HepG2 (cell line): ENCODE measurements around the gene AGFG1. TPM values are rescaled to one million over a fixed set of nuclear protein-coding genes. Genes with fewer than 3 reads are reported as not detected.
A peak's percentile ranks its signal among the peaks of the same experiment; 100 is the strongest.

Experiments
- CEBPG ChIP-seq: IDR thresholded peaks from 2 replicates; pipeline ENCODE4 v1.6.1; 2016
- CHCHD3 ChIP-seq: sonication (generic); formaldehyde crosslinking; IDR thresholded peaks from 2 replicates; pipeline ENCODE4 v1.8.0; 2022; ENCODE audit warnings: mild to moderate bottlenecking, missing genetic modification reagents, moderate library complexity
- CHD2 ChIP-seq: IDR thresholded peaks from 2 replicates; pipeline ENCODE4 v1.6.1; 2011; ENCODE audit warnings: low read depth, low read length, improper control_type of control experiment
- FOXA3 ChIP-seq: IDR thresholded peaks from 2 replicates; pipeline ENCODE4 v1.6.1; 2016; ENCODE audit warnings: missing genetic modification reagents, missing compliant biosample characterization
- MXI1 ChIP-seq: IDR thresholded peaks from 3 replicates; pipeline ENCODE4 v1.6.1; 2012; ENCODE audit warnings: low read depth, low read length, inconsistent platforms, borderline replicate concordance
- MZF1 ChIP-seq: sonication (generic); formaldehyde crosslinking; IDR thresholded peaks from 2 replicates; pipeline ENCODE4 v1.8.1; 2023; ENCODE audit warnings: mild to moderate bottlenecking, missing genetic modification reagents, borderline replicate concordance
- SOX13 ChIP-seq, 3 experiments: fragments of 450-650 bp in 1 of 3; sonication (generic) in 1 of 3; formaldehyde crosslinking in 1 of 3; IDR thresholded peaks in 2 of 3; conservative IDR thresholded peaks in 1 of 3; 2 replicates each; pipeline versions ENCODE4 v1.5.0 to v1.6.1; 2016 to 2020; ENCODE audit warnings: antibody characterized with exemption in 1 of 3, mild to moderate bottlenecking in 1 of 3, missing compliant biosample characterization in 1 of 3, missing genetic modification reagents in 1 of 3, moderate library complexity in 1 of 3
- STAG1 ChIP-seq: sonication (generic); formaldehyde crosslinking; IDR thresholded peaks from 2 replicates; pipeline ENCODE4 v1.4.0; 2020; ENCODE audit warnings: missing genetic modification reagents
- ZBTB20 ChIP-seq: sonication (generic); formaldehyde crosslinking; IDR thresholded peaks from 2 replicates; pipeline ENCODE4 v1.8.1; 2023; ENCODE audit warnings: missing genetic modification reagents, low read depth, mild to moderate bottlenecking, borderline replicate concordance
- ZNF124 ChIP-seq: sonication (generic); formaldehyde crosslinking; IDR thresholded peaks from 2 replicates; pipeline ENCODE4 v1.4.0; 2020; ENCODE audit warnings: missing genetic modification reagents
- ZNF317 ChIP-seq: sonication (generic); formaldehyde crosslinking; IDR thresholded peaks from 2 replicates; pipeline ENCODE4 v1.5.0; 2020; ENCODE audit warnings: mild to moderate bottlenecking, missing genetic modification reagents
- ZNF460 ChIP-seq: sonication (generic); formaldehyde crosslinking; IDR thresholded peaks from 2 replicates; pipeline ENCODE4 v1.5.1; 2020; ENCODE audit warnings: missing genetic modification reagents, mild to moderate bottlenecking, borderline replicate concordance
- ZNF768 ChIP-seq: sonication (generic); formaldehyde crosslinking; IDR thresholded peaks from 2 replicates; pipeline ENCODE4 v1.4.0; 2020; ENCODE audit warnings: missing genetic modification reagents
- ZSCAN25 ChIP-seq: sonication (generic); formaldehyde crosslinking; IDR thresholded peaks from 2 replicates; pipeline ENCODE4 v1.8.0; 2022; ENCODE audit warnings: mild to moderate bottlenecking, missing genetic modification reagents
- polyA plus RNA-seq, 8 experiments: library from polyadenylated mRNA; depleted of rRNA in 3 of 8; stranded (reverse) in 7 of 8; unstranded in 1 of 8; fragments of >200 nt; fragmentation: Illumina TruSeq in 4 of 8; extraction: Trizol in 4 of 8; gene quantifications; 2 replicates each; pipeline versions ENCODE4 v1.2.1 to v1.2.3, GENCODE V29; 2011 to 2016; ENCODE audit warnings: low read depth in 4 of 8, missing spikeins in 1 of 8, mixed read lengths in 1 of 8; ENCODE audit not compliant: insufficient read depth in 1 of 8
- total RNA-seq, 5 experiments: library from RNA; depleted of rRNA; stranded (reverse); fragments of >200 nt; fragmentation: Illumina TruSeq; extraction: Trizol; gene quantifications; 2 replicates each; pipeline ENCODE4 v1.2.3, GENCODE V29; 2016; ENCODE audit warnings: low read depth in 1 of 5
- TF ChIP-seq, protein P1 (sequence below): fragments of 450-650 bp; IDR thresholded peaks from 2 replicates; pipeline ENCODE4 v1.6.1; 2017; ENCODE audit warnings: mild to moderate bottlenecking
- TF ChIP-seq, protein P2 (sequence below): sonication (generic); formaldehyde crosslinking; IDR thresholded peaks from 2 replicates; pipeline ENCODE4 v1.5.0; 2020; ENCODE audit warnings: mild to moderate bottlenecking, missing genetic modification reagents
- TF ChIP-seq, protein P3 (sequence below): sonication (generic); formaldehyde crosslinking; IDR thresholded peaks from 2 replicates; pipeline ENCODE4 v1.5.0; 2020; ENCODE audit warnings: mild to moderate bottlenecking, missing genetic modification reagents, borderline replicate concordance

Gene AGFG1
- total and polyA plus RNA-seq, 2 of the 13 experiments (the other 11 are each of a cell fraction or from before 2014, with no cell fraction given): 145 to 168 TPM

GRCh38 chr2:227471924-227472264, at the start of gene AGFG1 (continued):
- TF ChIP-seq ZSCAN25 (CRISPR knock-in tag): 0 out of 2 replicates have a peak, but pooled peaks have one; percentile 29
- TF ChIP-seq CHCHD3: no peak
- TF ChIP-seq ZNF460 (CRISPR knock-in tag): no peak
- TF ChIP-seq MXI1: peak; percentile 42; the same call in 1 of the 3 replicates
- TF ChIP-seq FOXA3 (CRISPR knock-in tag): 0 out of 2 replicates have a peak, but pooled peaks have one; percentile 22
- TF ChIP-seq, protein P1, sequence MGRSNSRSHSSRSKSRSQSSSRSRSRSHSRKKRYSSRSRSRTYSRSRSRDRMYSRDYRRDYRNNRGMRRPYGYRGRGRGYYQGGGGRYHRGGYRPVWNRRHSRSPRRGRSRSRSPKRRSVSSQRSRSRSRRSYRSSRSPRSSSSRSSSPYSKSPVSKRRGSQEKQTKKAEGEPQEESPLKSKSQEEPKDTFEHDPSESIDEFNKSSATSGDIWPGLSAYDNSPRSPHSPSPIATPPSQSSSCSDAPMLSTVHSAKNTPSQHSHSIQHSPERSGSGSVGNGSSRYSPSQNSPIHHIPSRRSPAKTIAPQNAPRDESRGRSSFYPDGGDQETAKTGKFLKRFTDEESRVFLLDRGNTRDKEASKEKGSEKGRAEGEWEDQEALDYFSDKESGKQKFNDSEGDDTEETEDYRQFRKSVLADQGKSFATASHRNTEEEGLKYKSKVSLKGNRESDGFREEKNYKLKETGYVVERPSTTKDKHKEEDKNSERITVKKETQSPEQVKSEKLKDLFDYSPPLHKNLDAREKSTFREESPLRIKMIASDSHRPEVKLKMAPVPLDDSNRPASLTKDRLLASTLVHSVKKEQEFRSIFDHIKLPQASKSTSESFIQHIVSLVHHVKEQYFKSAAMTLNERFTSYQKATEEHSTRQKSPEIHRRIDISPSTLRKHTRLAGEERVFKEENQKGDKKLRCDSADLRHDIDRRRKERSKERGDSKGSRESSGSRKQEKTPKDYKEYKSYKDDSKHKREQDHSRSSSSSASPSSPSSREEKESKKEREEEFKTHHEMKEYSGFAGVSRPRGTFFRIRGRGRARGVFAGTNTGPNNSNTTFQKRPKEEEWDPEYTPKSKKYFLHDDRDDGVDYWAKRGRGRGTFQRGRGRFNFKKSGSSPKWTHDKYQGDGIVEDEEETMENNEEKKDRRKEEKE: no peak
- peak; percentile 53 for TF ChIP-seq ZNF768
- TF ChIP-seq ZBTB20: 0 out of 2 replicates have a peak, but pooled peaks have one; percentile 35
- peak; percentile 63 for TF ChIP-seq STAG1 (CRISPR knock-in tag)
- peak; percentile 75; the same call in 1 of the 2 replicates for TF ChIP-seq ZNF124
- no peak for TF ChIP-seq CHD2
- TF ChIP-seq SOX13 (IDR thresholded peaks at IDR 0.05): peak; percentile 28; the same call in 1 of the 2 replicates
- peak in 1 of 2 experiments; percentile 60; a peak in 2 of 4 replicates for TF ChIP-seq SOX13 (CRISPR knock-in tag; conservative IDR thresholded peaks at IDR 0.05 in 1 of 2, IDR thresholded peaks at IDR 0.05 in 1 of 2)
- peak; percentile 34; the same call in 1 of the 2 replicates for TF ChIP-seq CEBPG (CRISPR knock-in tag)
- no peak for TF ChIP-seq MZF1
- TF ChIP-seq, protein P2, sequence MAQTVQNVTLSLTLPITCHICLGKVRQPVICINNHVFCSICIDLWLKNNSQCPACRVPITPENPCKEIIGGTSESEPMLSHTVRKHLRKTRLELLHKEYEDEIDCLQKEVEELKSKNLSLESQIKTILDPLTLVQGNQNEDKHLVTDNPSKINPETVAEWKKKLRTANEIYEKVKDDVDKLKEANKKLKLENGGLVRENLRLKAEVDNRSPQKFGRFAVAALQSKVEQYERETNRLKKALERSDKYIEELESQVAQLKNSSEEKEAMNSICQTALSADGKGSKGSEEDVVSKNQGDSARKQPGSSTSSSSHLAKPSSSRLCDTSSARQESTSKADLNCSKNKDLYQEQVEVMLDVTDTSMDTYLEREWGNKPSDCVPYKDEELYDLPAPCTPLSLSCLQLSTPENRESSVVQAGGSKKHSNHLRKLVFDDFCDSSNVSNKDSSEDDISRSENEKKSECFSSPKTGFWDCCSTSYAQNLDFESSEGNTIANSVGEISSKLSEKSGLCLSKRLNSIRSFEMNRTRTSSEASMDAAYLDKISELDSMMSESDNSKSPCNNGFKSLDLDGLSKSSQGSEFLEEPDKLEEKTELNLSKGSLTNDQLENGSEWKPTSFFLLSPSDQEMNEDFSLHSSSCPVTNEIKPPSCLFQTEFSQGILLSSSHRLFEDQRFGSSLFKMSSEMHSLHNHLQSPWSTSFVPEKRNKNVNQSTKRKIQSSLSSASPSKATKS (CRISPR knock-in tag): 0 out of 2 replicates have a peak, but pooled peaks have one; percentile 42
- 0 out of 2 replicates have a peak, but pooled peaks have one; percentile 45 for TF ChIP-seq ZNF317 (CRISPR knock-in tag)
- TF ChIP-seq, protein P3, sequence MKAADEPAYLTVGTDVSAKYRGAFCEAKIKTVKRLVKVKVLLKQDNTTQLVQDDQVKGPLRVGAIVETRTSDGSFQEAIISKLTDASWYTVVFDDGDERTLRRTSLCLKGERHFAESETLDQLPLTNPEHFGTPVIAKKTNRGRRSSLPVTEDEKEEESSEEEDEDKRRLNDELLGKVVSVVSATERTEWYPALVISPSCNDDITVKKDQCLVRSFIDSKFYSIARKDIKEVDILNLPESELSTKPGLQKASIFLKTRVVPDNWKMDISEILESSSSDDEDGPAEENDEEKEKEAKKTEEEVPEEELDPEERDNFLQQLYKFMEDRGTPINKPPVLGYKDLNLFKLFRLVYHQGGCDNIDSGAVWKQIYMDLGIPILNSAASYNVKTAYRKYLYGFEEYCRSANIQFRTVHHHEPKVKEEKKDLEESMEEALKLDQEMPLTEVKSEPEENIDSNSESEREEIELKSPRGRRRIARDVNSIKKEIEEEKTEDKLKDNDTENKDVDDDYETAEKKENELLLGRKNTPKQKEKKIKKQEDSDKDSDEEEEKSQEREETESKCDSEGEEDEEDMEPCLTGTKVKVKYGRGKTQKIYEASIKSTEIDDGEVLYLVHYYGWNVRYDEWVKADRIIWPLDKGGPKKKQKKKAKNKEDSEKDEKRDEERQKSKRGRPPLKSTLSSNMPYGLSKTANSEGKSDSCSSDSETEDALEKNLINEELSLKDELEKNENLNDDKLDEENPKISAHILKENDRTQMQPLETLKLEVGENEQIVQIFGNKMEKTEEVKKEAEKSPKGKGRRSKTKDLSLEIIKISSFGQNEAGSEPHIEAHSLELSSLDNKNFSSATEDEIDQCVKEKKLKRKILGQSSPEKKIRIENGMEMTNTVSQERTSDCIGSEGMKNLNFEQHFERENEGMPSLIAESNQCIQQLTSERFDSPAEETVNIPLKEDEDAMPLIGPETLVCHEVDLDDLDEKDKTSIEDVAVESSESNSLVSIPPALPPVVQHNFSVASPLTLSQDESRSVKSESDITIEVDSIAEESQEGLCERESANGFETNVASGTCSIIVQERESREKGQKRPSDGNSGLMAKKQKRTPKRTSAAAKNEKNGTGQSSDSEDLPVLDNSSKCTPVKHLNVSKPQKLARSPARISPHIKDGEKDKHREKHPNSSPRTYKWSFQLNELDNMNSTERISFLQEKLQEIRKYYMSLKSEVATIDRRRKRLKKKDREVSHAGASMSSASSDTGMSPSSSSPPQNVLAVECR: peak; percentile 85; the same call in 1 of the 2 replicates
